CD14-positive monocyte (primary cell): ENCODE data around the gene PLXNB3. TPM values are rescaled to one million over a fixed set of nuclear protein-coding genes. Genes with fewer than 3 reads are reported as not detected.

Source experiments
- DNase-seq, 3 donors: peaks; one replicate each; pipeline ENCODE4 v3.0.0-alpha.2; 2011 to 2022
- H2AFZ ChIP-seq: 2 replicates; pipeline ENCODE4 v1.6.0; 2012; ENCODE audit warnings: mild to moderate bottlenecking, low read depth, low read length, inconsistent platforms; ENCODE audit not compliant: insufficient read depth, poor library complexity, severe bottlenecking
- H3K27ac ChIP-seq, 2 donors: 1 replicate in 1 of 2; 2 replicates in 1 of 2; pipeline ENCODE4 v1.5.1; 2012 to 2013; ENCODE audit warnings: low read length in 2 of 2, control low read depth in 1 of 2, inconsistent platforms in 1 of 2, low read depth in 1 of 2, mild to moderate bottlenecking in 1 of 2
- H3K27me3 ChIP-seq, 2 donors: one replicate each; pipeline versions ENCODE4 v1.6.0 to v1.6.1; 2011 to 2013; ENCODE audit warnings: low read length in 2 of 2; ENCODE audit not compliant: control insufficient read depth in 2 of 2, insufficient read depth in 2 of 2
- H3K36me3 ChIP-seq, 2 donors: replicated peaks in 1 of 2; 1 replicate in 1 of 2; 2 replicates in 1 of 2; pipeline versions ENCODE4 v1.5.1 to v1.6.1; 2012 to 2013; ENCODE audit warnings: low read length in 2 of 2, control low read depth in 1 of 2, inconsistent platforms in 1 of 2, mild to moderate bottlenecking in 1 of 2; ENCODE audit not compliant: insufficient read depth in 2 of 2, control insufficient read depth in 1 of 2
- H3K4me1 ChIP-seq, 2 donors: 1 replicate in 1 of 2; 2 replicates in 1 of 2; pipeline versions ENCODE4 v1.5.1 to v1.6.1; 2012 to 2013; ENCODE audit warnings: low read length in 2 of 2, control low read depth in 1 of 2, inconsistent platforms in 1 of 2, mild to moderate bottlenecking in 1 of 2, moderate library complexity in 1 of 2; ENCODE audit not compliant: insufficient read depth in 2 of 2, control insufficient read depth in 1 of 2
- H3K4me2 ChIP-seq: replicated peaks from 2 replicates; pipeline ENCODE3; 2012; ENCODE audit warnings: low read length, moderate library complexity, mild to moderate bottlenecking; ENCODE audit not compliant: poor library complexity, severe bottlenecking; ENCODE audit errors: extremely low read depth
- H3K4me3 ChIP-seq, 3 experiments: fragments of 200-600 bp in 1 of 3; sonication (generic) in 1 of 3; replicated peaks in 1 of 3; 1 replicate in 2 of 3; 2 replicates in 1 of 3; pipeline ENCODE4 v1.5.1; 2011 to 2013; ENCODE audit warnings: low read length in 3 of 3, mild to moderate bottlenecking in 3 of 3, control low read depth in 2 of 3, low read depth in 2 of 3, inconsistent platforms in 1 of 3, moderate library complexity in 1 of 3
- H3K79me2 ChIP-seq: 2 replicates; pipeline ENCODE4 v1.6.0; 2012; ENCODE audit warnings: mild to moderate bottlenecking, control low read depth, inconsistent platforms, low read length, moderate library complexity; ENCODE audit not compliant: insufficient read depth
- H3K9ac ChIP-seq: 2 replicates; pipeline ENCODE4 v1.6.0; 2017; ENCODE audit warnings: low read length, mild to moderate bottlenecking; ENCODE audit not compliant: insufficient read depth, poor library complexity, severe bottlenecking
- H3K9me3 ChIP-seq, 2 donors: replicated peaks in 1 of 2; 1 replicate in 1 of 2; 2 replicates in 1 of 2; pipeline versions ENCODE4 v1.5.1 to v1.6.1; 2012 to 2013; ENCODE audit warnings: low read length in 2 of 2, control low read depth in 1 of 2; ENCODE audit not compliant: control insufficient read depth in 1 of 2, insufficient read depth in 1 of 2
- H4K20me1 ChIP-seq: 2 replicates; pipeline ENCODE4 v1.6.0; 2012; ENCODE audit warnings: mild to moderate bottlenecking, low read length, control low read depth, moderate library complexity; ENCODE audit not compliant: insufficient read depth
- H3K27ac Mint-ChIP-seq, 7 donors: one replicate each; pipeline ENCODE4 v1.8.0; 2020; ENCODE audit warnings: mild to moderate bottlenecking in 7 of 7, mixed read lengths in 7 of 7, moderate library complexity in 6 of 7, inconsistent platforms in 2 of 7
- H3K27me3 Mint-ChIP-seq, 3 donors: one replicate each; pipeline ENCODE4 v1.8.0; 2021 to 2022; ENCODE audit warnings: low read depth in 3 of 3, mild to moderate bottlenecking in 3 of 3, mixed read lengths in 3 of 3, moderate library complexity in 3 of 3, inconsistent platforms in 1 of 3
- H3K36me3 Mint-ChIP-seq, 2 donors: one replicate each; pipeline ENCODE4 v1.8.0; 2020; ENCODE audit warnings: mixed read lengths in 2 of 2, inconsistent platforms in 1 of 2, mild to moderate bottlenecking in 1 of 2
- H3K4me1 Mint-ChIP-seq: one replicate; pipeline ENCODE4 v1.8.0; 2020; ENCODE audit warnings: mild to moderate bottlenecking, mixed read lengths
- H3K4me3 Mint-ChIP-seq, 2 donors: one replicate each; pipeline ENCODE4 v1.8.0; 2020; ENCODE audit warnings: mild to moderate bottlenecking in 2 of 2, mixed read lengths in 2 of 2, moderate library complexity in 1 of 2
- H3K9me3 Mint-ChIP-seq, 7 donors: one replicate each; pipeline ENCODE4 v1.8.0; 2020 to 2022; ENCODE audit warnings: mixed read lengths in 7 of 7, mild to moderate bottlenecking in 6 of 7, moderate library complexity in 6 of 7, inconsistent platforms in 2 of 7
- WGBS: methylation state at CpG from one replicate; pipeline ENCODE4 v1.1.5; 2013; ENCODE audit warnings: missing lambda C conversion rate; ENCODE audit not compliant: insufficient coverage; 5-methylcytosine and 5-hydroxymethylcytosine counted together
- intact Hi-C, 2 donors: fragments of 100-400 bp; cut with micrococcal nuclease; formaldehyde crosslinking; loops; one replicate each; pipeline versions ENCODE4 v1.15.0 to v1.15.1; 2023
- polyA plus RNA-seq, 3 donors: library from polyadenylated mRNA; depleted of rRNA in 1 of 3; unstranded in 2 of 3; stranded (reverse) in 1 of 3; fragments of 300-500 nt in 2 of 3; fragments of >200 nt in 1 of 3; fragmentation: Illumina TruSeq in 2 of 3; gene quantifications; 1 replicate in 2 of 3; 2 replicates in 1 of 3; pipeline ENCODE4 v1.2.3, GENCODE V29; 2012 to 2021
- TF ChIP-seq, protein P1 (sequence below): fragments of 200-600 bp; IDR thresholded peaks from one replicate; pipeline ENCODE4 v1.8.0; 2022; ENCODE audit warnings: antibody characterized with exemption, mild to moderate bottlenecking

The PLXNB3 gene
- polyA plus RNA-seq, 3 donors: not detected

DNA sequence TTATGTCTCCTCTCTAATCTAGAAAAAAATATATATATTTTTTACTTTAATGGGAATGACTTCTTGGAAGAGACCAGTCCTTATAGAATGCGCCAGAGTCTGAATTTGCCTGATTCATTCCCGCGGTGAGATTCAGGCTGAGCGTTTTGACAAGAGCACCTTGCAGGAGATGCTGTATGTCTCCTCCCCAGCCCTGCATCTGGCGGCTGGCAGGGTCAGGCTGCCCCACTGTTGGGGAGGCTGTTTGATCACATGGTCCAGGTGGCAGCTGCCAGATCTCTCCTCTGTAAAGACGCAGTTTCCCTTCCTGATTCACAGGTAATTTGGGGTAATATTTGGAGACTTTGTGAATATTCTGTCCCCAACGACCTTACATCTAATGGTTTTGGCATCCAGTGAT lies 56.6 kb downstream of the PLXNB3 start:
- no peak for DNase-seq
- Histone ChIP-seq H3K9me3 (peaks cover 0 to 5% of the 10 kb centered on the region in 2 donors), H3K4me2 (no peak overlapping the region), H3K36me3 (no peaks in the 10 kb centered on the region), H2AFZ (no peak overlapping the region), H3K9ac (no peak overlapping the region), H3K27ac (no peak overlapping the region), H3K79me2 (no peaks in the 10 kb centered on the region), H3K27me3 (peaks cover 24 to 60% of the 10 kb centered on the region in 2 donors), H3K4me3 (no peak overlapping the region), H4K20me1 (no peaks in the 10 kb centered on the region), H3K4me1 (peaks cover 3 to 10% of the 10 kb centered on the region in 2 donors)
- H3K9me3 Mint-ChIP-seq: peaks cover 0 to 13% (median 0%) of the 10 kb centered on the region in 7 donors
- H3K27ac Mint-ChIP-seq: no peak overlapping the region
- H3K36me3 Mint-ChIP-seq: no peaks in the 10 kb centered on the region
- H3K4me1 Mint-ChIP-seq: peaks cover 9% of the 10 kb centered on the region
- no CpG with 5 or more reads among the region's 7 CpGs for WGBS
- intact Hi-C loops: no loop called here
- peaks cover 38 to 84% (median 84%) of the 10 kb centered on the region in 3 donors for H3K27me3 Mint-ChIP-seq
- TF ChIP-seq, protein P1, sequence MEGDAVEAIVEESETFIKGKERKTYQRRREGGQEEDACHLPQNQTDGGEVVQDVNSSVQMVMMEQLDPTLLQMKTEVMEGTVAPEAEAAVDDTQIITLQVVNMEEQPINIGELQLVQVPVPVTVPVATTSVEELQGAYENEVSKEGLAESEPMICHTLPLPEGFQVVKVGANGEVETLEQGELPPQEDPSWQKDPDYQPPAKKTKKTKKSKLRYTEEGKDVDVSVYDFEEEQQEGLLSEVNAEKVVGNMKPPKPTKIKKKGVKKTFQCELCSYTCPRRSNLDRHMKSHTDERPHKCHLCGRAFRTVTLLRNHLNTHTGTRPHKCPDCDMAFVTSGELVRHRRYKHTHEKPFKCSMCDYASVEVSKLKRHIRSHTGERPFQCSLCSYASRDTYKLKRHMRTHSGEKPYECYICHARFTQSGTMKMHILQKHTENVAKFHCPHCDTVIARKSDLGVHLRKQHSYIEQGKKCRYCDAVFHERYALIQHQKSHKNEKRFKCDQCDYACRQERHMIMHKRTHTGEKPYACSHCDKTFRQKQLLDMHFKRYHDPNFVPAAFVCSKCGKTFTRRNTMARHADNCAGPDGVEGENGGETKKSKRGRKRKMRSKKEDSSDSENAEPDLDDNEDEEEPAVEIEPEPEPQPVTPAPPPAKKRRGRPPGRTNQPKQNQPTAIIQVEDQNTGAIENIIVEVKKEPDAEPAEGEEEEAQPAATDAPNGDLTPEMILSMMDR: no peak
- H3K4me3 Mint-ChIP-seq: peak overlapping the region in 1 of 2 donors; percentile 46

- H3K9me3 ChIP-seq: peaks cover 0 to 5% of the 10 kb centered on the region in 2 donors
- no peaks in the 10 kb centered on the region for H3K79me2 ChIP-seq
- intact Hi-C loops: no loop called here
- Mint-ChIP-seq H3K27ac (no peak overlapping the region), H3K9me3 (peaks cover 0 to 13% (median 0%) of the 10 kb centered on the region in 7 donors), H3K27me3 (peaks cover 41 to 88% (median 87%) of the 10 kb centered on the region in 3 donors), H3K4me1 (peaks cover 9% of the 10 kb centered on the region), H3K36me3 (no peaks in the 10 kb centered on the region), H3K4me3 (peak overlapping the region in 1 of 2 donors; percentile 46)
- H2AFZ ChIP-seq: no peak overlapping the region
- no peak overlapping the region for H3K9ac ChIP-seq
- H3K27ac ChIP-seq: no peak overlapping the region
- DNase-seq: no peak
- H4K20me1 ChIP-seq: no peaks in the 10 kb centered on the region
- TF ChIP-seq, protein P1: no peak
- H3K27me3 ChIP-seq: peaks cover 27 to 64% of the 10 kb centered on the region in 2 donors
- peaks cover 3 to 10% of the 10 kb centered on the region in 2 donors for H3K4me1 ChIP-seq
- no peak overlapping the region for H3K4me3 ChIP-seq
- H3K4me2 ChIP-seq: no peak overlapping the region
- H3K36me3 ChIP-seq: no peaks in the 10 kb centered on the region
- 100% methylated on average over 2 of the region's 9 CpGs for WGBS
Observed at GRCh38 chrX:153821066-153821465, 57.0 kb downstream of the PLXNB3 start.
